Sciatic nerve (tissue), 2 donors: ENCODE measurements around the gene SNX22. TPM values are rescaled to one million over a fixed set of nuclear protein-coding genes. Genes with fewer than 3 reads are reported as not detected.

ENCODE experiments used
- ATAC-seq: fragments of 200-7000 bp; cut with Tn5 transposase; one replicate; pipeline ENCODE4 v1.9.1; 2020; ENCODE audit warnings: mild to moderate bottlenecking, moderate library complexity
- DNase-seq: peaks from one replicate; pipeline ENCODE4 v3.0.0-alpha.2; 2020; ENCODE audit warnings: low spot score
- intact Hi-C: fragments of 100-400 bp; cut with DNase I; formaldehyde crosslinking; loops from one replicate; pipeline ENCODE4 v1.14.2; 2022
- total RNA-seq: library from RNA; stranded (reverse); fragmentation: NEBNext Ultra II Directional; extraction: Animal tissue kit (Norgen Biotek cat#: 25700); gene quantifications from one replicate; pipeline ENCODE4 v1.2.1, GENCODE V29; 2021
- donor health status: DM: no; HTN: no; CAD: no.
- donor health status: DM: no; HTN: no; CAD: no.

SNX22 gene
- total RNA-seq, 1 donor from 2014 or later = 2.1 TPM

DNA sequence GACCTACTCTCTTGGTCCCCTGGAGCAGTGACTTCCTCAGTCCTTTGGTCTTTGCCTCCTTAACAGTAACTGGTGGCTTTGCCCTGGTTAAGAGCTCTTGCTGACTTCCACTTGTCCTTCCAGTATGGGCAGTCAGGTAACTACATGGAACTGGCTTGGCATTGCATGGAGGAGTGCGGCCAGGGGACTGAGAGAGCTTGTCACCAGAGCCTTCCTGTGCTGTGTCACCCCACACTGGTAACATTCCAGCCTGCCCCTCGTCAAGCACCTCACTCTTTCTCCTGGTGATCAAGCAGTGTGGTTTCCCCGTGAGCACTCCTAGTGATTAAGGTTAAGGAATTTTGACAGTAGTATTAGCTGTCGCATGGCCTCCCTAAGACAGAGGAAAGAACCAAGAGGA is 19.3 kb upstream of the SNX22 start:
- intact Hi-C loops = no loop called here
- ATAC-seq = no peak
- no peak for DNase-seq

DNA sequence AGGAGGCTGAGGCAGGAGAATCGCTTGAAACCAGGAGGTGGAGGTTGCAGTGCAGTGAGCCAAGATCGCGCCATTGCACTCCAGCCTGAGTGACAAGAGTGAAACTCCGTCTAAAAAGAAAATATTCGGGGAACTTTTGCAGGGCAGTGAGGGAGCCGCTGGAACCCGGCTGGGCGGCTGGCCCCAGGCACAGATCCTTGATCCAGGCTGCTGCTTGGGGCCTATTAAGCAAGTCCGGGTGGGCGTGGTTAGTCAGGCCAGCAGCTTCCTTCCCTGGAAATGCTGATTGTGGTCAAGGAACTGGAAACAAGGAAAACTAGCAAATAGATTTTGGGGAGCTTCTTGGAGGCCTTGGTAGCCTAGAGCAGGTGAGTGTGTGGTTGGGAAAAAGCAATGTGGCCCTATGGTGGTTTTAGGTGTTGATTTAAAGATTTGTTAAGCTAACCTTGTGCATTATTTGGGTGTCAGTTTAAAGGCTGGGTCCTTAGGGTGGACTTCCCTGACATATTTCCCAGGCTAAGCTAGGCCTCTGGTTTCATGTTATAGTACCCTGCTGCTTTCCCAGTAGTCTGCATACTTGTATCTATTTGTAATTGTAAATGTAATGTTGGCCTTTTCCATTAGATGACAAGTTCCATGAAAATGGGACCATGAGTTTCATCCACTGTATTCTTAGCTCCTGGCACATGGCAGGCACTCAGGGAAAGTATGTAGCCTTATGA is 17.7 kb upstream of the SNX22 start:
- peak; percentile 49 for ATAC-seq
- no peak for DNase-seq
- intact Hi-C loops = no loop called here

DNA sequence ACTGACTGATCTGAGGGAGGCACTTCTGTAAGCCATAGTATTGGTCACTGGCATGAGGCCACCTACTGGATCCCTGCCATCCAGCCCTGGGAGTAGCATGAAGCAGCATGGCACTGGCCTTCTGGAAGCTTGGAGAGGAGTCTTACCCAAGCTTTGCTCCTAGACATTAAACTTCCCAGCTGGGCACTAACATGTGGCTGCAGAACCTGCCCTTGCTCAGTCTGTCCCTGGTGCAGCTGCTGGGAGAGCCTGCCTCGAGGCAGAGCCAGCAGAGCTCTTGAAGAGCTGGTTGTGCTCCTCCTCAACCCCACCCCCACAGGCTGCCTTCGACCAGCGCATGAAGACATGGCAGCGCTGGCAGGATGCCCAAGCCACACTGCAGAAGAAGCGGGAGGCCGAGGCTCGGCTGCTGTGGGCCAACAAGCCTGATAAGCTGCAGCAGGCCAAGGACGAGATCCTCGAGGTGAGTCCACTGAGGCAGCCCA is 17.1 kb upstream of the SNX22 start:
- intact Hi-C loops = no loop called here
- peak; percentile 38 for ATAC-seq
- DNase-seq = no peak

- intact Hi-C loops = no loop called here
- ATAC-seq (no peak), DNase-seq (no peak)
Observed at GRCh38 chr15:64136347-64136746, 15.2 kb upstream of the SNX22 start.

DNA sequence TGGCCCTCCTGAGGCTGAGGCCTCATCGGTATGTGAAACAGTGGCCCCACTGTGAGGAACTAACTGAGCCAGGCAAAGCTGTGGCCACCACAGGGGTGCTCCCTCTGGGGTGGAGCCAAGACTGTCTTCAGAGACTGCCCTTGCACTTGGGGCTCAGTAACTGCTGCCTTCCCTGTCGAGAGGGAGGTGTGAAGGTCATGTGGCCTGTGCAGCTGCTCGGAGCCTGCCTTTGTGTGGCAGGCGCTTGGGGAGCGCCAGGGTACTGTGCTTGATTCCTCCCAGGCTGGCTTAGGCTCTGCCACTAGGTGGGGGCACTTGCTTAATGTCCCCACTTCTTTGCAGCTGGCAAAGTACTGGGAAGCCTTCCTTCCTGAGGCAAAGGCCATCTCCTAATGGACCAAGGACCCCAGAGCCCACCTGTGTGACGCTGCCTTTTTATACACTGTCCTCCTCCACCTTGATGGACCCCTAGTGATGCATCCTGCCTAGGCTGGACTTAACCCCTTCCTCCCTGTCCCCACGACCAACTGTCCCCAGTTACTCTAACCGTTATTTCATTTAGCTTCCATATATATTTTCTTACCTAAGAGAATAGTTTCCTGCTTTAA is 14.2 kb upstream of the SNX22 start:
- ATAC-seq (no peak), DNase-seq (no peak)
- intact Hi-C loops = no loop called here

DNA sequence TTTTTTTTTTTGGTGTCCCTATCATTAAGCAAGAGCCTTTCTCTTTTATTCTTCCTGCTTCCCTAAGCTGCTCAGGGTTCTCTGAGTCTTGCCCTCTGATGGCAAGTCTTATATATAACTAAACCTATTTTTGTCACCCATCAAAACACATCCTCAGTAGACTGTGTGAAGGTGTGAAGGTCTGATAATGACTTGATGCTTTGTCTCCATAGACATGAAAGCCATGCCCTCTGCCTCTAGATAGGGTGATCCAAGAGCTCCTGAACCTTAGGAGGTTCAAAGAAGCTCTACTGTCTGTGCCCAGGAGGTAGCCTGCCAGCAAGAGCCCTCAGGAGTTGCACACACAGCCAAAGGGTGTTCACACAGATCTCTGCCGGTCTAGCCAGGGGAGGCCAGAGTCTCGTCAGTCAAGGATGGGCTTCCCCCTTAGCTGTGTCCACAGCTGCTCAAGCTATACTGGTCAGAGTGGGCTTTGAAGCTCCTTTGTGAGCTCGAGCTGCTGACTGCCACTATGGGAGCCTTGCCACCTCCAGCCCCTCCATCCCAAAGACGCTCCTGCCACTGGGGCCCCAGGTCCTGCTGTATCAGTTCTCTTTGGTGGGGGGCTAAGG is 13.1 kb upstream of the SNX22 start:
- DNase-seq = no peak
- intact Hi-C loops = no loop called here
- no peak for ATAC-seq

DNA sequence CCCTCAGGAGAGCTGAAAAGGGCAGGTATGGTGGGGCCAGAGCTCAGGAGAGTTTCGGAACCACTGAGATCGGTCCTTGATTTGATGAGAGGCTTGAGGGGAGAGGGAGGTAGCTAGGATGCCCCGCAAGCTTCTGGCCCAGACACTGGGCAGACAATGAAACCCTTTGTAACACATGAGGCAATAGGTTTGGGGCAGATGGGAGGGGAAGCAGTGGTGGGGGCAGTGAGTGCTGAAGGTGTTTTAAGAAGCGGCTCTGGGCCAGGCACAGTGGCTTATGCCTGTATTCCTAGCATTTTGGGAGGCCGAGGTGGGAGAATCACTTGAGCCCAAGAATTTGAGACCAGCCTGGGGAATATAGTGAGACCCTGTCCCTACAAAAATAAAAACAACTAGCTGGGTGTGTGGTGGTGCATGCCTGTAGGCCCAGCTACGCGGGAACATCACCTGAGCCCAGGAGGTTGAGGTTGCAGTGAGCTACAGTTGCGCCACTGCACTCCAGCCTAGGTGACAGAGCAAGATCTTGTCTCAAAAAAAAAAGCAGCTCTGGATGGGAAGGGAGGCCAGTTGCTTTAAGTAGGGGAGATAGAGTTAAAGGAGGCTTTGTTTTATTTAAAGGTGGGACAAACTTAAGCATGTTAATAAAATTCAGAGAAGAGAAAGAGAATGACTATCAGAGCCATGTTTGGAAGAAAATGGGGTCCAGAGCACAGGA is 9.6 kb upstream of the SNX22 start:
- intact Hi-C loops = no loop called here
- ATAC-seq (no peak), DNase-seq (no peak)

GRCh38 chr15:64143276-64143675 is 8.3 kb upstream of the SNX22 start:
- intact Hi-C loops = no loop called here
- DNase-seq = no peak

GRCh38 chr15:64144192-64144564 is 7.4 kb upstream of the SNX22 start:
- DNase-seq (no peak), ATAC-seq (no peak)
- intact Hi-C loops = no loop called here

More at GRCh38 chr15:64143276-64143675, 8.3 kb upstream of the SNX22 start:
- no peak for ATAC-seq

GRCh38 chr15:64144565-64145281 is 6.8 kb upstream of the SNX22 start:
- ATAC-seq = peak; percentile 42
- no peak for DNase-seq

DNA sequence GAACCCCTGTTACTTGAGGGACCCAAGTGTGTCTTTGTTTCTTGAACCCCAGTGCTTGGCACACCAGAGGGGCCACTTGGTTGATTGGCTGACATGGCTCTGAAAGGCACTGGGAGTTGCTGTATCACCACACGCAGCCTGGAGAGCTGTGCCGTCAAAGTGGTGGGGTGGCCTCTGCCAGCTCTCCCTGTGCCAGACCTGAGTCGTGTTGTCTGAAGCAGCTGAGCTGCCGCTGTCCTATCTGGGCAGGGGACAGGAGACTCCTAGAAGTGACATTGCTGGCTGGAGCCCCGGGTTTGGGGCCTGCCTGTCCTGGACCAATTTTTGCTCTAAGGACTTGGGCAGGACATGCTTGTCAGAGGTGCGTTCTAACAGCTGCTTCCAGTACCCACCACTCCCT is 5.5 kb upstream of the SNX22 start:
- intact Hi-C loops = no loop called here
- no peak for ATAC-seq
- no peak for DNase-seq

More at GRCh38 chr15:64144565-64145281, 6.8 kb upstream of the SNX22 start:
- intact Hi-C loops = no loop called here

- DNase-seq (no peak), ATAC-seq (no peak)
- intact Hi-C loops = no loop called here
Observed at GRCh38 chr15:64146520-64146884, 5.0 kb upstream of the SNX22 start.

DNA sequence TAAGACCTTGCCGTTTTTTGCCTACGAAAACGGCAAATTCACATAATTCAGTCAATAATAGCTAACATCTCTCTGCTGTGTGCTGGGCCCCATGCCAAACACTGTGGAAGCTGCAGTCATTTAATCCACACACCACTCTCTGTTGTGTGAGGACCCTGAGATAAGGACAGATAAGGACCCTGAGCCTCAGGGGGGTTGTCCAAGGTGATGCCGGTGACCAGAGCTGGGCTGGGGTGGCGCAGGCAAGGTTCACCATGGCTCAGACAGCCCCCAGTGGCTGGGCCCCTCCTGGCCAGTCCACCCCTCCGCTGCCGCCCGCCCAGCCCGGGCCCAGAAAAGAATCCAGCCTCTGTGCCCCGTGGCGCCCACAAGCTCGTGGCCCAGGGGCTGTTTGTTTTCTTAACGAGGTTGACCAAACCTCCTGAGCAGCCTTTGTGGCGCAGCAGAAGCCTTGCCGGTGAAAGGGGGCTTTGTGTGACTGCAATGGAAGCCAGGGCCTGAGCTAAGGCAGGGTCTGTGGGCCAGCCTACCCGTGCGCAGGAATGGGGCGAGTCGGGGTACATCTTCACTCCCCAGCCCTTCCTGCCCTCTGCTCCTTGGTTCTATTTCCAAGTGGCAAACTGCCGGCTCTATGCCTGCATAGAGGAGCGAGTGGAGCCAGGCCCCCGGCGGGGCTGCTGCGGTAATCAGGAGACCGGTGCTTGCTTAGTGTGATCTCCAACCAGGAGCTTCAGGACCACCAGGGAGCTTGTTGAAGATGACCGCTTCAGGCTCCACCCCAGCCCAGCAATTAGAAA is 4.4 kb upstream of the SNX22 start:
- DNase-seq (peak; percentile 50), ATAC-seq (no peak)
- intact Hi-C loops = no loop called here

GRCh38 chr15:64148168-64148567 is 3.4 kb upstream of the SNX22 start:
- intact Hi-C loops = no loop called here
- no peak for DNase-seq
- no peak for ATAC-seq

GRCh38 chr15:64148581-64148980 is 3.0 kb upstream of the SNX22 start:
- ATAC-seq (no peak), DNase-seq (no peak)
- intact Hi-C loops = no loop called here

DNA sequence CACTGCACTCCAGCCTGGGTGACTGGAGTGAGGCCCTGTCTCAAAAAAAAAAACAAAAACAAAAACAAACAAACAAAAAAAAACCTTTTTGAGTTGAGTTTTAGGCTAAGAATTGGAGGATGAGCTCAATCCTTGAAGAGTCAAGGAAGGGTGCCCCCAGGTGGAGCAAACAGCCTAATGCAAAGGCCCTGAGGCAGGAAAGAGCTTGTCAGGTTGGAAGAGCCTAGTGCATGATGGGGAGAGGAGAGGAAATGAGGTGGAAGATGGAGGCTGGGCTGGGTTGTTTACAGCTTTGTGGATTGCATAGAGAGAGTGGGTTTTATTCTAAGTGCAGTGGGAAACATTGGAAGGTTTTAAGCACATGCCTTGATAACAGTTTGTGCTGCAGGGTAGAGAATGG is 2.1 kb upstream of the SNX22 start:
- intact Hi-C loops = no loop called here
- ATAC-seq = no peak

GRCh38 chr15:64149893-64150578 is 1.5 kb upstream of the SNX22 start:
- intact Hi-C loops = loop anchor here (10.0 kb wide), 1 partner anchor 55 kb away; the partner anchor contains the start of genes CIAO2A and SNX1
- ATAC-seq = no peak
- DNase-seq = no peak

More for the DNA sequence above, 2.1 kb upstream of the SNX22 start:
- DNase-seq = no peak
